DOHH2 (cell line): ENCODE results near the gene STIM2.

Source experiments
- H3F3A ChIP-seq: fragments of 200-600 bp; sonication (generic), shearing (Covaris generic); 2 replicates; pipeline ENCODE4 v1.6.0; 2016; ENCODE audit warnings: antibody characterized with exemption, mild to moderate bottlenecking; ENCODE audit not compliant: control insufficient read depth, insufficient read depth
- H3K27ac ChIP-seq: fragments of 200-600 bp; sonication (generic); 2 replicates; pipeline ENCODE4 v1.5.1; 2014; ENCODE audit warnings: low read depth, mild to moderate bottlenecking, low read length, moderate library complexity
- H3K27me3 ChIP-seq: fragments of 200-600 bp; sonication (generic); 2 replicates; pipeline ENCODE4 v1.6.1; 2014; ENCODE audit warnings: mild to moderate bottlenecking, low read length, mixed read lengths; ENCODE audit not compliant: control insufficient read depth
- H3K36me3 ChIP-seq: fragments of 200-600 bp; sonication (generic); 2 replicates; pipeline ENCODE4 v1.6.1; 2014; ENCODE audit warnings: mild to moderate bottlenecking, low read length, moderate library complexity, mixed read lengths; ENCODE audit not compliant: control insufficient read depth
- H3K4me1 ChIP-seq: fragments of 200-600 bp; sonication (generic); 2 replicates; pipeline ENCODE4 v1.6.1; 2014; ENCODE audit warnings: mild to moderate bottlenecking, low read length, mixed read lengths; ENCODE audit not compliant: control insufficient read depth
- H3K4me2 ChIP-seq: fragments of 200-600 bp; sonication (generic); 2 replicates; pipeline ENCODE4 v1.6.0; 2014; ENCODE audit warnings: mild to moderate bottlenecking, low read length, moderate library complexity
- H3K4me3 ChIP-seq: fragments of 200-600 bp; sonication (generic); 2 replicates; pipeline ENCODE4 v1.5.1; 2014; ENCODE audit warnings: mild to moderate bottlenecking, low read length, mixed read lengths
- H3K79me2 ChIP-seq: fragments of 200-600 bp; sonication (generic); 2 replicates; pipeline ENCODE4 v1.6.1; 2014; ENCODE audit warnings: mild to moderate bottlenecking, low read length, mixed read lengths; ENCODE audit not compliant: control insufficient read depth
- H3K9me2 ChIP-seq: fragments of 200-600 bp; sonication (generic); replicated peaks from 2 replicates; pipeline ENCODE4 v1.6.1; 2014; ENCODE audit warnings: mild to moderate bottlenecking, low read length, mixed read lengths; ENCODE audit not compliant: control insufficient read depth
- H3K9me3 ChIP-seq: fragments of 200-600 bp; sonication (generic); 2 replicates; pipeline ENCODE4 v1.6.1; 2014; ENCODE audit warnings: antibody characterized with exemption, low read length, mixed read lengths; ENCODE audit not compliant: control insufficient read depth, insufficient read depth
- H4K20me1 ChIP-seq: fragments of 200-600 bp; sonication (generic); 2 replicates; pipeline ENCODE4 v1.6.0; 2014; ENCODE audit warnings: low read depth, mild to moderate bottlenecking, antibody characterized with exemption, low read length, moderate library complexity; ENCODE audit not compliant: control insufficient read depth, insufficient read depth
- EZH2phosphoT487 ChIP-seq: fragments of 200-600 bp; sonication (generic); IDR thresholded peaks from 2 replicates; pipeline ENCODE4 v1.6.1; 2017; ENCODE audit warnings: borderline replicate concordance, mild to moderate bottlenecking, antibody characterized with exemption, low read length, moderate library complexity, mixed read lengths
- TF ChIP-seq, protein P1 (sequence below): fragments of 200-600 bp; sonication (generic); IDR thresholded peaks from one replicate; pipeline ENCODE4 v1.5.1; 2014; ENCODE audit warnings: antibody characterized with exemption, mild to moderate bottlenecking, low read depth, low read length; ENCODE audit not compliant: poor library complexity, severe bottlenecking

Gene STIM2

DNA sequence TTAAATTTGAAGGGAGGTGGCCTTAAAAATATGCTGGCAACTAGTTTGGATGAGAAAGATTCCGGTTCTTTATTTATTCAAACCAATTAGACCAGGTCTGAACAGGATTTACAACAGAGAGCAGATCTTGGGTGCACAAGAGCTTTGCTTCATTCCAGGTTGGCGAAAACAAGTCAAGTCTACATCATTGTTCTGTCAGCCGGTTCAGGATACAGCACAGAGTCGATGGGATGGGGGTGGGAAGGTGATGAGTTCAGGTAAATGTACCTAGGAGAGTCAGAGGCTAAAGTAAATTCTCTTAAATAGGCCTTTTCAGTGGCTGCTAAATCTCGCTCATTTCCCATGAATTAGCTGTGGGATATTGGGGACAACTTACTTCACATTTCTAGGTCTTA is 882 bp upstream of the STIM2 start:
- 0 out of 2 replicates have a peak, but pooled peaks cover 7% of the 10 kb centered on the region for H4K20me1 ChIP-seq
- H3K9me2 ChIP-seq: no peaks in the 10 kb centered on the region
- no peaks in the 10 kb centered on the region for H3K27me3 ChIP-seq
- no peak for TF ChIP-seq EZH2phosphoT487
- TF ChIP-seq, protein P1, sequence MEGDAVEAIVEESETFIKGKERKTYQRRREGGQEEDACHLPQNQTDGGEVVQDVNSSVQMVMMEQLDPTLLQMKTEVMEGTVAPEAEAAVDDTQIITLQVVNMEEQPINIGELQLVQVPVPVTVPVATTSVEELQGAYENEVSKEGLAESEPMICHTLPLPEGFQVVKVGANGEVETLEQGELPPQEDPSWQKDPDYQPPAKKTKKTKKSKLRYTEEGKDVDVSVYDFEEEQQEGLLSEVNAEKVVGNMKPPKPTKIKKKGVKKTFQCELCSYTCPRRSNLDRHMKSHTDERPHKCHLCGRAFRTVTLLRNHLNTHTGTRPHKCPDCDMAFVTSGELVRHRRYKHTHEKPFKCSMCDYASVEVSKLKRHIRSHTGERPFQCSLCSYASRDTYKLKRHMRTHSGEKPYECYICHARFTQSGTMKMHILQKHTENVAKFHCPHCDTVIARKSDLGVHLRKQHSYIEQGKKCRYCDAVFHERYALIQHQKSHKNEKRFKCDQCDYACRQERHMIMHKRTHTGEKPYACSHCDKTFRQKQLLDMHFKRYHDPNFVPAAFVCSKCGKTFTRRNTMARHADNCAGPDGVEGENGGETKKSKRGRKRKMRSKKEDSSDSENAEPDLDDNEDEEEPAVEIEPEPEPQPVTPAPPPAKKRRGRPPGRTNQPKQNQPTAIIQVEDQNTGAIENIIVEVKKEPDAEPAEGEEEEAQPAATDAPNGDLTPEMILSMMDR: no peak
- peaks cover 54% of the 10 kb centered on the region for H3K4me1 ChIP-seq
- peak overlapping the region; percentile 89 for H3K4me2 ChIP-seq
- H3K36me3 ChIP-seq: peaks cover 42% of the 10 kb centered on the region
- H3K27ac ChIP-seq: peak overlapping the region; percentile 85
- no peaks in the 10 kb centered on the region for H3K9me3 ChIP-seq
- peaks cover 64% of the 10 kb centered on the region for H3K79me2 ChIP-seq
- H3F3A ChIP-seq: peaks cover 26% of the 10 kb centered on the region
- peak overlapping the region; percentile 89 for H3K4me3 ChIP-seq

DNA sequence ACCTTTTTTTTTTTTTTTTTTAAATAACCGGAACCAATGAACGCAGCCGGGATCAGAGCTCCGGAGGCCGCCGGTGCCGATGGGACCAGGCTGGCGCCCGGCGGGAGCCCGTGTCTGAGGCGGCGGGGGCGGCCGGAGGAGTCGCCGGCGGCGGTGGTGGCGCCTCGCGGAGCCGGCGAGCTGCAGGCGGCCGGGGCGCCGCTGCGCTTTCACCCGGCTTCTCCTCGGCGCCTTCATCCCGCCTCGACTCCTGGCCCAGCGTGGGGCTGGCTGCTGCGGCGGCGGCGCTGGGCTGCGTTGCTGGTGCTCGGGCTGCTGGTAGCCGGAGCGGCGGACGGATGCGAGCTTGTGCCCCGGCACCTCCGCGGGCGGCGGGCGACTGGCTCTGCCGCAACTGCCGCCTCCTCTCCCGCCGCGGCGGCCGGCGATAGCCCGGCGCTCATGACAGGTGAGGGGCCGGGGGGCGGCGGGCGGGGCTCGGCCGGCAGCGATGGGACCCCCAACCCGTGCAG is 337 bp downstream of the STIM2 start:
- Histone ChIP-seq H4K20me1 (peaks cover 8% of the 10 kb centered on the region; the same call in 1 of the 2 replicates), H3K79me2 (peaks cover 76% of the 10 kb centered on the region), H3K27ac (peak overlapping the region; percentile 85), H3K9me2 (no peaks in the 10 kb centered on the region), H3K36me3 (peaks cover 47% of the 10 kb centered on the region), H3K4me3 (peak overlapping the region; percentile 89), H3K4me1 (peaks cover 58% of the 10 kb centered on the region), H3F3A (peaks cover 19% of the 10 kb centered on the region), H3K27me3 (no peaks in the 10 kb centered on the region), H3K4me2 (peak overlapping the region; percentile 66), H3K9me3 (no peaks in the 10 kb centered on the region)
- no peak for TF ChIP-seq EZH2phosphoT487
- TF ChIP-seq, protein P1: no peak

DNA sequence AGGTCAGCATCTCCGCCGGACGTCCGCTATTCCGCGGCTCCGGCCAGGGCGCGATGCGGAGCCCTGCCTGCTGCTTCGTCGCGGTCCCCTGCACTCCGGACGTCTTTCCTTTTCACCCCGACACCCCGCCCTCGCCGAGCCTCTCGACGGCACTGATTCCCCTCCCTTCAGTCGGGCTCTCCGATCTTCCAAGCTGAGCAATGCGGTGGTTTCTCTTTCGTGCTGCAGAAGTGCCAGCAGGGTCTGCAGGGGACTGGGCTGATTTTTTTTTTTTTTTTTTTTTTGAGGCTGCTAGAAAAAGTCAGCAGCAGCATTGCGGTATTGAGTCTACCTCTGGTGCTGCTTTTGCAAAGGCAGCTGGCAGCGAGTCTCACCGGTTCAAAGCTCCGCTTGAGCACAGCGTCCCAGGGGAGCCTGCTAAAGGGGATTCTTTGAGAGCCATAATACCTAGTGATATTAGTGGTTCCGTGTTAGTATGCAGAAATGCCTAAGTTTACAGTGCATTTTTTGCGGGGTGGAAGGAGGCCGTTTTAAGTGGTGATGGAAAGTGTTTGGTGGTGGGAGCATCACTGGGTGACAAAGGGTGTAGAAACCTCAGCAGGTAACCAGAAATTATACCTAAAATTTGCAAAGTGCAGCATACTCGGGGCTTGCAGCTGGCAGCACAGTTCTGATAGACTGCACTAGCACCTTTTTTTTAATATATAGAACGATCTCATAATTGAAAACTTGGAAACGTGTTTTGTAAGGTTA is 969 bp downstream of the STIM2 start:
- peak overlapping the region; percentile 89 for H3K4me3 ChIP-seq
- H3K4me2 ChIP-seq: peak overlapping the region; percentile 66
- H3K27ac ChIP-seq: peak overlapping the region; percentile 85
- H4K20me1 ChIP-seq: peaks cover 14% of the 10 kb centered on the region; the same call in 1 of the 2 replicates
- peaks cover 83% of the 10 kb centered on the region for H3K79me2 ChIP-seq
- peaks cover 58% of the 10 kb centered on the region for H3K4me1 ChIP-seq
- TF ChIP-seq, protein P1: no peak
- TF ChIP-seq EZH2phosphoT487: no peak
- H3F3A ChIP-seq: peaks cover 19% of the 10 kb centered on the region
- H3K9me2 ChIP-seq: no peaks in the 10 kb centered on the region
- no peaks in the 10 kb centered on the region for H3K27me3 ChIP-seq
- H3K9me3 ChIP-seq: no peaks in the 10 kb centered on the region
- peaks cover 47% of the 10 kb centered on the region for H3K36me3 ChIP-seq
